ENCODE data around the gene SPATS2L.

Gene SPATS2L

GRCh38 chr2:200406379-200406778 is 99.9 kb downstream of the SPATS2L start:
- DNase-seq: no peak

GRCh38 chr2:200408428-200409316 is 102.2 kb downstream of the SPATS2L start:
- no peak for DNase-seq

- DNase-seq: no peak
Measured at GRCh38 chr2:200411831-200412230, 105.3 kb downstream of the SPATS2L start.

GRCh38 chr2:200414367-200414766 is 107.9 kb downstream of the SPATS2L start:
- no peak for DNase-seq

GRCh38 chr2:200415455-200415854 is 109.0 kb downstream of the SPATS2L start:
- DNase-seq: no peak

- DNase-seq: no peak
Measured at GRCh38 chr2:200416878-200417277, 110.4 kb downstream of the SPATS2L start.

GRCh38 chr2:200417366-200417765 is 110.9 kb downstream of the SPATS2L start:
- no peak for DNase-seq

- no peak for DNase-seq
Measured at GRCh38 chr2:200418399-200418798, 111.9 kb downstream of the SPATS2L start.

- DNase-seq: no peak
Measured at GRCh38 chr2:200419325-200419724, 112.8 kb downstream of the SPATS2L start.

- DNase-seq: no peak
Measured at GRCh38 chr2:200421270-200421669, 114.8 kb downstream of the SPATS2L start.

GRCh38 chr2:200422071-200422470 is 115.6 kb downstream of the SPATS2L start:
- DNase-seq: no peak

- no peak for DNase-seq
Measured at GRCh38 chr2:200422532-200423261, 116.2 kb downstream of the SPATS2L start.

GRCh38 chr2:200423541-200423940 is 117.0 kb downstream of the SPATS2L start:
- DNase-seq: no peak

GRCh38 chr2:200425026-200425821 is 118.7 kb downstream of the SPATS2L start:
- DNase-seq: no peak

- no peak for DNase-seq
Measured at GRCh38 chr2:200426754-200427153, 120.3 kb downstream of the SPATS2L start.

GRCh38 chr2:200428961-200429665 is 122.6 kb downstream of the SPATS2L start:
- DNase-seq: no peak

GRCh38 chr2:200430017-200430416 is 123.5 kb downstream of the SPATS2L start:
- DNase-seq: no peak

- DNase-seq: no peak
Measured at GRCh38 chr2:200431996-200432705, 125.7 kb downstream of the SPATS2L start.

- no peak for DNase-seq
Measured at GRCh38 chr2:200435379-200435778, 128.9 kb downstream of the SPATS2L start.

GRCh38 chr2:200438251-200438650 is 131.8 kb downstream of the SPATS2L start:
- no peak for DNase-seq

- no peak for DNase-seq
Measured at GRCh38 chr2:200438846-200439245, 132.4 kb downstream of the SPATS2L start.
